GM19324 (cell line): ENCODE data around the gene FOXD4L6.
A peak's percentile ranks its signal among the peaks of the same experiment; 100 is the strongest.
"Not testable (repeated sequence)": the region's sequence is repeated elsewhere in the genome, so short reads cannot be mapped to it uniquely, and the experiment has no call there.

ENCODE experiments used
- ATAC-seq: cut with Tn5 transposase; IDR thresholded peaks from one replicate; pipeline ENCODE4 v1.9.1; 2021; ENCODE audit warnings: mild to moderate bottlenecking, moderate library complexity; ENCODE audit not compliant: unreplicated experiment, low FRiP score

FOXD4L6 gene

GRCh38 chr9:41104542-41104941, 23.9 kb downstream of the FOXD4L6 start:
- ATAC-seq = not testable (repeated sequence)

GRCh38 chr9:41100508-41100907, 28.0 kb downstream of the FOXD4L6 start:
- not testable (repeated sequence) for ATAC-seq

GRCh38 chr9:41098759-41099158, 29.7 kb downstream of the FOXD4L6 start:
- ATAC-seq = not testable (repeated sequence)

GRCh38 chr9:41095060-41095459, 33.4 kb downstream of the FOXD4L6 start:
- peak; percentile 46 for ATAC-seq

GRCh38 chr9:41094010-41094773, 34.3 kb downstream of the FOXD4L6 start:
- ATAC-seq = not testable (repeated sequence)

GRCh38 chr9:41090922-41091321, 37.6 kb downstream of the FOXD4L6 start:
- ATAC-seq = not testable (repeated sequence)

- ATAC-seq = not testable (repeated sequence)
Measured at GRCh38 chr9:41090386-41090785, 38.1 kb downstream of the FOXD4L6 start.

- ATAC-seq = peak; percentile 57
Measured at GRCh38 chr9:41088450-41089059, 39.9 kb downstream of the FOXD4L6 start.

- ATAC-seq = not testable (repeated sequence)
Measured at GRCh38 chr9:41087929-41088328, 40.6 kb downstream of the FOXD4L6 start.

GRCh38 chr9:41087157-41087780, 41.2 kb downstream of the FOXD4L6 start:
- not testable (repeated sequence) for ATAC-seq

- ATAC-seq = not testable (repeated sequence)
Measured at GRCh38 chr9:41086685-41087084, 41.8 kb downstream of the FOXD4L6 start.

GRCh38 chr9:41086215-41086614, 42.3 kb downstream of the FOXD4L6 start:
- ATAC-seq = not testable (repeated sequence)

GRCh38 chr9:41082358-41082757, 46.1 kb downstream of the FOXD4L6 start:
- ATAC-seq = not testable (repeated sequence)

GRCh38 chr9:41079464-41079863, 49.0 kb downstream of the FOXD4L6 start:
- not testable (repeated sequence) for ATAC-seq

GRCh38 chr9:41077586-41077985, 50.9 kb downstream of the FOXD4L6 start:
- ATAC-seq = not testable (repeated sequence)
